Small intestine (tissue), 7 donors: ENCODE measurements around the gene AGBL2. TPM values are rescaled to one million over a fixed set of nuclear protein-coding genes. Genes with fewer than 3 reads are reported as not detected.
A peak's percentile ranks its signal among the peaks of the same experiment; 100 is the strongest.

Experiments used
- DNase-seq, 2 donors: peaks; one replicate each; pipeline versions ENCODE4 v3.0.0 to v3.0.0-alpha.2; 2013
- FAIRE-seq: peaks from 2 replicates; lab custom pipeline; 2012; peaks lifted over from hg19 to GRCh38; lab: Jason Lieb, UNC
- H3K27ac ChIP-seq, 3 donors: one replicate each; pipeline ENCODE4 v1.5.1; 2013; ENCODE audit warnings: low read length in 2 of 3, mild to moderate bottlenecking in 2 of 3, control low read depth in 1 of 3, inconsistent platforms in 1 of 3, low read depth in 1 of 3, moderate library complexity in 1 of 3
- H3K27me3 ChIP-seq, 3 donors: one replicate each; pipeline ENCODE4 v1.6.1; 2013; ENCODE audit warnings: low read length in 3 of 3, inconsistent platforms in 1 of 3; ENCODE audit not compliant: control insufficient read depth in 3 of 3, insufficient read depth in 3 of 3
- H3K36me3 ChIP-seq, 3 donors: one replicate each; pipeline ENCODE4 v1.6.1; 2013; ENCODE audit warnings: low read length in 3 of 3, inconsistent platforms in 1 of 3, low read depth in 1 of 3, mild to moderate bottlenecking in 1 of 3, moderate library complexity in 1 of 3; ENCODE audit not compliant: control insufficient read depth in 3 of 3, insufficient read depth in 2 of 3
- H3K4me1 ChIP-seq, 3 donors: one replicate each; pipeline ENCODE4 v1.6.1; 2013; ENCODE audit warnings: low read length in 2 of 3, inconsistent platforms in 1 of 3, low read depth in 1 of 3, mild to moderate bottlenecking in 1 of 3, moderate library complexity in 1 of 3; ENCODE audit not compliant: control insufficient read depth in 3 of 3, insufficient read depth in 2 of 3
- H3K4me3 ChIP-seq, 3 donors: one replicate each; pipeline ENCODE4 v1.5.1; 2013; ENCODE audit warnings: low read length in 3 of 3, control low read depth in 1 of 3, inconsistent platforms in 1 of 3, low read depth in 1 of 3, mild to moderate bottlenecking in 1 of 3, moderate library complexity in 1 of 3
- H3K9me3 ChIP-seq, 2 donors: one replicate each; pipeline ENCODE4 v1.6.1; 2013; ENCODE audit warnings: low read depth in 1 of 2, low read length in 1 of 2; ENCODE audit not compliant: control insufficient read depth in 2 of 2, insufficient read depth in 1 of 2
- WGBS, 3 donors: extraction: QIAGEN DNeasy Blood & Tissue Kit; methylation state at CpG; one replicate each; pipeline ENCODE4 v1.1.7; 2013; 5-methylcytosine and 5-hydroxymethylcytosine counted together
- polyA plus RNA-seq, 4 donors: library from polyadenylated mRNA; stranded (reverse) in 3 of 4; unstranded in 1 of 4; fragments of 200-250 nt in 3 of 4; fragments of 120-200 nt in 1 of 4; gene quantifications; one replicate each; pipeline versions ENCODE4 v1.2.1 to v1.2.3, GENCODE V29; 2013
- donor health status: healthy with polysubstance abuse.
- donor health status: control.
- donor health status: control.
- donor health status: Bipolar disorder and iron deficiency.
- donor health status: healthy.

The AGBL2 gene
- polyA plus RNA-seq, 4 donors, result 0.81 to 13.2 (median 1.9) TPM

DNA sequence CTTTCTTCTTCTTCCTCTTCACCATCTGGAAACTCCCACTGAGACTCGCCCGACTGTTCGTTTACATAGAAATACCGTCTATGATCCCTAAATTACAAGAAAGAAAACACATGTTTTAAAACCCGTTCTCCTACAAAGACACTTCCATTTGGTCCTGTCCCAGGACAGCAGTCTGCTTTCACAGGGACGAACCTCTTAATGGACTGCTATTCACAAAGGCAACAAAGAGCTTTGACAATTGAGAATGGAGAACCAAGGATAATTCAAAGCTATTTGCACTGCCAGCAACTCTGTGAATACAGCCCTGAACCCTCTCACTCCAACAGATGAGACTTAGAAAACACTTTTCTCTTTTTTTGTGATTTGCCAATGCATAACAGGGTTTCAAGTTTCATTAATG, 16.3 kb upstream of the AGBL2 start:
- H3K4me3 ChIP-seq, result no peak overlapping the region
- no peaks in the 10 kb centered on the region for H3K4me1 ChIP-seq
- 54 to 73% (median 71%) methylated on average over 6 of the region's 6 CpGs for WGBS, 3 donors
- FAIRE-seq, result no peak
- H3K27me3 ChIP-seq, result no peaks in the 10 kb centered on the region
- H3K36me3 ChIP-seq, result peaks cover 13 to 54% (median 21%) of the 10 kb centered on the region in 3 donors
- no peaks in the 10 kb centered on the region for H3K9me3 ChIP-seq
- no peak for DNase-seq
- H3K27ac ChIP-seq, result no peak overlapping the region

- H3K27me3 ChIP-seq, result no peaks in the 10 kb centered on the region
- whole genome bisulfite sequencing, 3 donors, result 85 to 86% (median 86%) methylated on average over 12 of the region's 12 CpGs
- DNase-seq, result no peak
- H3K4me3 ChIP-seq, result no peak overlapping the region
- peaks cover 3 to 16% (median 4%) of the 10 kb centered on the region in 3 donors for H3K4me1 ChIP-seq
- H3K9me3 ChIP-seq, result peaks cover 0 to 3% of the 10 kb centered on the region in 2 donors
- no peak for FAIRE-seq
- H3K27ac ChIP-seq, result peak overlapping the region in 1 of 3 donors; percentile 4
- peaks cover 12 to 46% (median 33%) of the 10 kb centered on the region in 3 donors for H3K36me3 ChIP-seq
Measured at GRCh38 chr11:47726878-47727514, 11.8 kb upstream of the AGBL2 start.

DNA sequence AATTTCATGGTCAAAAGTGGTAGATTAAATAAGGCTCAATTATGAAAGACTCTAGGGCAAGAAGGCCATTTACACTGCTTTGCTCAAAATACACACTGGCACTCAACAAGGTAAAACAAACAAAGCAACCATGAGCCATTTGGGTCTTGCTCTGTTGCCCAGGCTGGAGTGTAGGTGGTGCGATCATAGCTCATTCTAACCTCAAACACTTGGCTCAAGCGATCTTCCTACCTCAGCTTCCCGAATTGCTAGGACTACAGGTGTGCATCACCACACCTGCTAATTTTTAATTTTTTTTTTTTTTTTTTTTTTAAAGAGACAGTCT, 10.9 kb upstream of the AGBL2 start:
- Histone ChIP-seq H3K27ac (no peak overlapping the region), H3K4me1 (peaks cover 3 to 16% (median 4%) of the 10 kb centered on the region in 3 donors), H3K27me3 (no peaks in the 10 kb centered on the region), H3K36me3 (peaks cover 7 to 47% (median 26%) of the 10 kb centered on the region in 3 donors), H3K9me3 (peaks cover 0 to 3% of the 10 kb centered on the region in 2 donors), H3K4me3 (no peak overlapping the region)
- DNase-seq (no peak), FAIRE-seq (no peak)
- WGBS, 3 donors, result 75 to 89% (median 81%) methylated on average over 3 of the region's 3 CpGs

- Histone ChIP-seq H3K27me3 (no peaks in the 10 kb centered on the region), H3K4me3 (no peak overlapping the region), H3K4me1 (peaks cover 3 to 16% (median 4%) of the 10 kb centered on the region in 3 donors), H3K36me3 (peaks cover 11 to 52% (median 28%) of the 10 kb centered on the region in 3 donors), H3K27ac (no peak overlapping the region), H3K9me3 (peaks cover 0 to 3% of the 10 kb centered on the region in 2 donors)
- FAIRE-seq, result no peak
- no peak for DNase-seq
- WGBS, 3 donors, result 93 to 96% (median 94%) methylated on average over 3 of the region's 3 CpGs
Measured at GRCh38 chr11:47725442-47726117, 10.4 kb upstream of the AGBL2 start.

DNA sequence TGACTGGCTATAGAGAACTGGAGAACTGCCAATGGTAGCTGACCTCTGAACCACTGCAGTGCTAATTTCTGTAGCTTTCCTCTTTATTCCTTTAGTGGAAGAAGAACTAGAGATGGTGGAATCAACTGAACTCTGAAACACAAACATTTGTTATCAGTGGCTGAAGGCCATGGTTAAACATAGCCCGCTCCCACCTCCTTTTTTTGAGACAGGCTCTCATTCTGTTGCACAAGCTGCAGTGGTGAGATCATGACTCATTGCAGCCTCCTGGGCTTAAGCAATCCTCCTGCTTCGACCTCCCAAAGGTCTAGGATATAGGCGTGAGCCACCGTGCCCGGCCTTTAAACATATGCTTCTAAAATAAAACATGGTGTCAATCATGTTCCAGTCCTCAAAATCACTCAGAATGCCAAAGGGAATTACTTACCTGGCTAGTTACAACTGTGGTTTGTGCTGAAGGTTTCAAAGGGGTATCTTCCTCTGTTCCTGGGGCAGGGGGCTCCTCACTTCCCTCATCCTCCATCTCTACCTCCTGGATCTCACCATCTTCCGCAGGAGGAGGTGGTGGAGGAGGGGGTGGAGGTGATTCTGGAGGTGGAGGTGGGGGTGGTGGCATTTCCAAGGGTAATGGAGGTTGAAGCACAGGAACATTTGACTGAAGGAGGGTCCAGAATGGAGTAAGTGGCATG, 9.0 kb upstream of the AGBL2 start:
- Histone ChIP-seq H3K27me3 (no peaks in the 10 kb centered on the region), H3K9me3 (peaks cover 0 to 3% of the 10 kb centered on the region in 2 donors), H3K4me1 (peaks cover 3 to 16% (median 4%) of the 10 kb centered on the region in 3 donors), H3K4me3 (no peak overlapping the region), H3K36me3 (peaks cover 11 to 55% (median 22%) of the 10 kb centered on the region in 3 donors), H3K27ac (peak overlapping the region; percentile 53 to 90 (median 71))
- DNase-seq, result peak; percentile 89 to 94
- 26 to 54% (median 36%) methylated on average over 6 of the region's 6 CpGs for WGBS, 3 donors
- FAIRE-seq, result no peak

GRCh38 chr11:47723041-47723440, 7.9 kb upstream of the AGBL2 start:
- WGBS, 3 donors, result 72 to 92% (median 81%) methylated on average over 3 of the region's 3 CpGs
- DNase-seq, result no peak
- H3K4me3 ChIP-seq, result no peak overlapping the region
- peak overlapping the region in 1 of 3 donors; percentile 19 for H3K27ac ChIP-seq
- no peak for FAIRE-seq
- H3K9me3 ChIP-seq, result peaks cover 0 to 3% of the 10 kb centered on the region in 2 donors
- no peaks in the 10 kb centered on the region for H3K27me3 ChIP-seq
- H3K36me3 ChIP-seq, result peaks cover 15 to 55% (median 25%) of the 10 kb centered on the region in 3 donors
- peaks cover 3 to 16% (median 4%) of the 10 kb centered on the region in 3 donors for H3K4me1 ChIP-seq

DNA sequence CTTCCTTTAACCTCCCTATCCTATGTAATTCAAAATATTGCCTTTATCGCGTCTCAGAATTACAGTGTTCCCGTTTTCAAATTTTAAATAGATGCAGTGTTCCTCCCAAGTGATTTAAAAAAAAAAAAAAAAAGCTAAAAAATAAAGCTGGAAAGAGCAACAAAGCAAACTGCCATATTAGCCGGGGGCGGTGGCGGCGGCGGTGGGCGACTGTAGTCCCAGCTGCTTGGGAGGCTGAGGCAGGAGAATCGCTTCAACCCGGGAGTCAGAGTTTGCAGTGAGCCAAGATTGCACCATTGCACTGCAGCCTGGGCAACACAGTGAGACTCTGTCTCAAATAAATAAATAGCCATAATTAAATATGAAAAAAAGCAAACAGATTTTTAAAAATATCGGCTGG, 5.5 kb upstream of the AGBL2 start:
- no peak for DNase-seq
- Histone ChIP-seq H3K27me3 (no peaks in the 10 kb centered on the region), H3K4me3 (no peak overlapping the region), H3K4me1 (peaks cover 3 to 16% (median 4%) of the 10 kb centered on the region in 3 donors), H3K9me3 (peaks cover 0 to 3% of the 10 kb centered on the region in 2 donors), H3K36me3 (peaks cover 15 to 54% (median 21%) of the 10 kb centered on the region in 3 donors), H3K27ac (no peak overlapping the region)
- no peak for FAIRE-seq
- 96 to 98% (median 97%) methylated on average over 12 of the region's 12 CpGs for WGBS, 3 donors

- DNase-seq (peak in 1 of 2 donors; percentile 14), FAIRE-seq (no peak)
- Histone ChIP-seq H3K27me3 (no peaks in the 10 kb centered on the region), H3K4me3 (no peak overlapping the region), H3K36me3 (peaks cover 5 to 34% (median 10%) of the 10 kb centered on the region in 3 donors), H3K9me3 (no peaks in the 10 kb centered on the region), H3K27ac (peak overlapping the region in 1 of 3 donors; percentile 0), H3K4me1 (peaks cover 0 to 4% (median 0%) of the 10 kb centered on the region in 3 donors)
- 51 to 53% (median 51%) methylated on average over 5 of the region's 5 CpGs for WGBS, 3 donors
Measured at GRCh38 chr11:47716692-47717091, 1.5 kb upstream of the AGBL2 start.
